ENCODE data around the gene PMEPA1.

- TF ChIP-seq EZH2 (IDR thresholded peaks at IDR 0.05; ENCODE audit: insufficient read depth, poor library complexity, severe bottlenecking) (no peak), EZH2phosphoT487 (IDR thresholded peaks at IDR 0.05; ENCODE audit: insufficient read depth, low read depth) (no peak)
Observed at GRCh38 chr20:57605878-57606277, 103.9 kb downstream of the PMEPA1 start.
